Measurements from ENCODE around the gene ABTB1. TPM values are rescaled to one million over a fixed set of nuclear protein-coding genes. Genes with fewer than 3 reads are reported as not detected.

The ABTB1 gene
- total and polyA plus RNA-seq, 9 donors = 5.5 to 64.4 (median 26.7) TPM

DNA sequence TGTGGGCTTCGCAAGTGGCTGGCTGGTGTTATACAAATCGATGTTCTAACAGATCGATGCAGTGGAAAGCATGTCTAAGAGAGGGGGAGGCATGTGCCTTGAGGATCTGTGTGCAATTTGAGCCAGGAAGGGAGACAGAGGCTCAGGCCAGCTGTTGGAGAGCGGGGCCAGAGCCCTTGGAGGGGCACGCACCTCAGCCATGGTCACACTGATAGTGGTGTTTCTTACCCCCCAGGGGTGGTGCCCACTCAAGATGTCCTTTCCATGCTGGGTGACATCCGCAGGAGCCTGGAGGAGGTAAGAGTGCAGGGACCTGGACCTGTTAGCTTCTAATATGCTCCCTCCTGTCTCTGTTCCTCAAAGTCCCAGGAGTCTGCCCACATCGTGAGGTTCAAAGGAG, 3.8 kb upstream of the ABTB1 start:
- DNase-seq = peak in 1 of 5 donors; percentile 7
- no peaks in the 10 kb centered on the region for H3K36me3 ChIP-seq
- H3K9me3 ChIP-seq = no peaks in the 10 kb centered on the region
- intact Hi-C loops (cut with DNase I) = no loop called here
- H3K27me3 ChIP-seq = no peaks in the 10 kb centered on the region
- TF ChIP-seq EP300 (IDR thresholded peaks at IDR 0.05) = no peak
- no peak for TF ChIP-seq POLR2A (IDR thresholded peaks at IDR 0.05)
- TF ChIP-seq, protein P1, sequence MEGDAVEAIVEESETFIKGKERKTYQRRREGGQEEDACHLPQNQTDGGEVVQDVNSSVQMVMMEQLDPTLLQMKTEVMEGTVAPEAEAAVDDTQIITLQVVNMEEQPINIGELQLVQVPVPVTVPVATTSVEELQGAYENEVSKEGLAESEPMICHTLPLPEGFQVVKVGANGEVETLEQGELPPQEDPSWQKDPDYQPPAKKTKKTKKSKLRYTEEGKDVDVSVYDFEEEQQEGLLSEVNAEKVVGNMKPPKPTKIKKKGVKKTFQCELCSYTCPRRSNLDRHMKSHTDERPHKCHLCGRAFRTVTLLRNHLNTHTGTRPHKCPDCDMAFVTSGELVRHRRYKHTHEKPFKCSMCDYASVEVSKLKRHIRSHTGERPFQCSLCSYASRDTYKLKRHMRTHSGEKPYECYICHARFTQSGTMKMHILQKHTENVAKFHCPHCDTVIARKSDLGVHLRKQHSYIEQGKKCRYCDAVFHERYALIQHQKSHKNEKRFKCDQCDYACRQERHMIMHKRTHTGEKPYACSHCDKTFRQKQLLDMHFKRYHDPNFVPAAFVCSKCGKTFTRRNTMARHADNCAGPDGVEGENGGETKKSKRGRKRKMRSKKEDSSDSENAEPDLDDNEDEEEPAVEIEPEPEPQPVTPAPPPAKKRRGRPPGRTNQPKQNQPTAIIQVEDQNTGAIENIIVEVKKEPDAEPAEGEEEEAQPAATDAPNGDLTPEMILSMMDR (IDR thresholded peaks at IDR 0.05) = no peak
- WGBS, 3 donors = 94 to 95% (median 95%) methylated on average over 7 of the region's 7 CpGs
- H3K4me1 ChIP-seq (ENCODE audit: insufficient read depth) = peaks cover 7% of the 10 kb centered on the region
- no peak overlapping the region for H3K4me3 ChIP-seq
- no peak overlapping the region for H3K27ac ChIP-seq

DNA sequence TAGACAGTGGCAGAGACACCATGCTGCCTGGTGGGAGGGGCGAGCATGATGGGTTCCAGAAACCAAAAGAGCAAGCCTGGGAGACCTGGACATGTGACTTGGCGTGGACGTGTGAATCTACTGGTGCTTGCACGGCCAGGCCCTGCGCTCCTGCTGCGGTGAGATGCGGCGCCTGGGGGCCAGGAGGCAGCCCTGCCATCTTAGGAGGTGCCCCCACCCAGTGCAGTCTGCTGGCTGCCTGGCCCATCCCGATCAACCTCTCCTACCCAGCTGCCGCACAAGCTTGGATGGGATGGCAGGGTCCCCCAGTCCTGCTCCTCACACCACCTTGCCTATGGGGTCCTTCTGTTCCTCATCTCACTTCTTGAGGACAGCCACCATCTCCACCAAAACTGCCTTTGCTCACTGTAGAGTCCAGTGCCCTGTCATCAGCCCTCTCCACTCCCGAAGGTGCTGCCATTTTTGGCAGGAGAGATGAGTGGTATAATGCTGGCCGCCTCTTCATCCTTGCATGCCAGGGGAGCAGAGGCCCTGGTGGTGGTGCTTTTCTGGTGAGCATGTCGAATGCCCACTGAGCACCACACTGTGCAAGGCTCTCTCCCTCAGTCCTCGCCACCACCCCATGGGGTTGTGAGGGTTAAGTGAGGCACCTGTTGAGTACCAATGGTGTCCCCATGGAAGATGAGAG, 3.1 kb upstream of the ABTB1 start:
- Histone ChIP-seq H3K9me3 (no peaks in the 10 kb centered on the region), H3K4me3 (no peak overlapping the region), H3K4me1 (ENCODE audit: insufficient read depth) (peaks cover 7% of the 10 kb centered on the region), H3K36me3 (no peaks in the 10 kb centered on the region), H3K27me3 (no peaks in the 10 kb centered on the region), H3K27ac (no peak overlapping the region)
- TF ChIP-seq, protein P1 (IDR thresholded peaks at IDR 0.05) = no peak
- TF ChIP-seq EP300 (IDR thresholded peaks at IDR 0.05) = no peak
- no peak for TF ChIP-seq POLR2A (IDR thresholded peaks at IDR 0.05)
- intact Hi-C loops (cut with DNase I) = loop anchor here in 1 of 4 donors (10.0 kb wide), 1 partner anchor 75 kb away; the partner anchor contains the start of genes MCM2 and TPRA1
- DNase-seq = peak in 2 of 5 donors; percentile 14 to 18
- 91 to 96% (median 91%) methylated on average over 14 of the region's 14 CpGs for WGBS, 3 donors

DNA sequence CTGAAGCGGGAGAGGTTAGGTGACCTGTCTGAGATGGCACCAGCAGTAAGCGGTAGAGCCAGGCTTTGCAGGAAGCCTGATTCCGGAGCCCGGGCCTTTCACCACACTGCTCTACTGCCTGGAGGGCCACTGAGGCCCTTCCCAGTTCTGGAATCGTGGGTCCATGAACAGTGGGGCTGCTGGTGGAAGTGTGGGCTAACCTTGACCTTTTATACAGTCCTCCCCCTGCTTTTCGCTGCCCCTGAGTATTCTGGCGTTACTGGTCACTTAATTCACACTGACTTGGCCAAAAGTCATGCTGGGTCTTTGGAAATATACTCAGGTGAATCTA, 2.6 kb upstream of the ABTB1 start:
- Histone ChIP-seq H3K27me3 (no peaks in the 10 kb centered on the region), H3K36me3 (no peaks in the 10 kb centered on the region), H3K9me3 (no peaks in the 10 kb centered on the region), H3K4me1 (ENCODE audit: insufficient read depth) (peaks cover 7% of the 10 kb centered on the region), H3K27ac (no peak overlapping the region), H3K4me3 (no peak overlapping the region)
- intact Hi-C loops (cut with DNase I) = loop anchor here in 1 of 4 donors (10.0 kb wide), 1 partner anchor 75 kb away; the partner anchor contains the start of genes MCM2 and TPRA1
- WGBS, 3 donors = 86 to 94% (median 87%) methylated on average over 7 of the region's 7 CpGs
- TF ChIP-seq EP300 (IDR thresholded peaks at IDR 0.05) = no peak
- TF ChIP-seq POLR2A (IDR thresholded peaks at IDR 0.05) = no peak
- TF ChIP-seq, protein P1 (IDR thresholded peaks at IDR 0.05) = no peak
- DNase-seq = no peak

DNA sequence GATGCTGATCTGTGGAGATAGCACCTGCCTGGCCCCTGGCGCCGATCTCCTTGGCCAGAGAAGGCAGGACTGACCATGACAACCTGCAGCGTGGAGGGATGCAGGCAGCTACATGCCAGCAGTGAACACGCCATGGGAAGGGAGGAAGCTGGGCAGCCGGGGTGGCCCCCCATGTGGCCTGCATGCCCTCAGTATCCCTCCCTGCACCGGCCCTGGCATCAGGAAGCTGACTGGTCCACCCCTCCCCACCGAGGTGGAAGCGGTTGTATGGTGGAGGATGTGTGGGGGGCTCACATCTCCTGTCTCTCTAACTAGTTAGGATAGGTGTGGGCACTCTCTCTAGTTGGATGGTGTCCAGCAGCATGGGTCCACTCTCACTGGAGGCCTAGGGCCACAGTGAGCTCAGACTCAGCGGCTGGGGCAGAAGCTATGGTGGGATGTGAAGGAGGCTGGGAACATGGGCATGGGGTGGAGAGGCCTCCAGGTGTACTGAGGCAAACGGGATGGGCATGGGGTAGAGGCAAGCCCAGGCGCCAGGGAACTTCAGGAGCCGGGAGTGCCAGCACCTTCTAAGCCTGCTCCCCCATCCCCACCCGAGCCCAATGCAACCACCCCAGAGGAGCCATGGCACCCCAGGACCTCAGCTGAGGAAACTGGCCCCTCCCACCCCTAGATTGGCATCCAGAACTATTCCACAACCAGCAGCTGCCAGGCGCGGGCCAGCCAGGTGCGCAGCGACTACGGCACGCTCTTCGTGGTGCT, 1.8 kb upstream of the ABTB1 start:
- H3K4me3 ChIP-seq = no peak overlapping the region
- peaks cover 7% of the 10 kb centered on the region for H3K4me1 ChIP-seq (ENCODE audit: insufficient read depth)
- 93 to 95% (median 93%) methylated on average over 20 of the region's 20 CpGs for WGBS, 3 donors
- H3K27ac ChIP-seq = no peak overlapping the region
- DNase-seq = peak in 2 of 5 donors; percentile 24 to 35
- H3K27me3 ChIP-seq = no peaks in the 10 kb centered on the region
- intact Hi-C loops (cut with DNase I) = loop anchor here in 1 of 4 donors (10.0 kb wide), 1 partner anchor 76 kb away; the partner anchor contains the start of genes MCM2 and TPRA1
- no peaks in the 10 kb centered on the region for H3K9me3 ChIP-seq
- H3K36me3 ChIP-seq = no peaks in the 10 kb centered on the region
- TF ChIP-seq, protein P1 (IDR thresholded peaks at IDR 0.05) = no peak
- TF ChIP-seq POLR2A (IDR thresholded peaks at IDR 0.05) = no peak
- TF ChIP-seq EP300 (IDR thresholded peaks at IDR 0.05) = no peak

Measured in ovary (tissue), 9 donors.